Endothelial cell (in vitro differentiated cells): ENCODE results near the gene MPND. TPM values are rescaled to one million over a fixed set of nuclear protein-coding genes. Genes with fewer than 3 reads are reported as not detected.
A peak's percentile ranks its signal among the peaks of the same experiment; 100 is the strongest.

Experiments
- DNase-seq: peaks from one replicate; pipeline ENCODE4 v3.0.0; 2021; ENCODE audit warnings: low spot score
- H3K27ac Mint-ChIP-seq: one replicate; pipeline ENCODE4 v1.8.0; 2021; ENCODE audit warnings: mixed read lengths, inconsistent platforms; ENCODE audit not compliant: unreplicated experiment
- H3K27me3 Mint-ChIP-seq: one replicate; pipeline ENCODE4 v1.8.0; 2021; ENCODE audit warnings: mild to moderate bottlenecking, moderate library complexity, mixed read lengths, inconsistent platforms; ENCODE audit not compliant: unreplicated experiment
- H3K36me3 Mint-ChIP-seq: one replicate; pipeline ENCODE4 v1.8.0; 2021; ENCODE audit warnings: mild to moderate bottlenecking, low read depth, mixed read lengths, inconsistent platforms; ENCODE audit not compliant: unreplicated experiment
- H3K4me1 Mint-ChIP-seq: one replicate; pipeline ENCODE4 v1.8.0; 2021; ENCODE audit warnings: mild to moderate bottlenecking, mixed read lengths, inconsistent platforms; ENCODE audit not compliant: unreplicated experiment
- H3K4me3 Mint-ChIP-seq: one replicate; pipeline ENCODE4 v1.8.0; 2021; ENCODE audit warnings: mild to moderate bottlenecking, mixed read lengths, inconsistent platforms; ENCODE audit not compliant: unreplicated experiment
- H3K9me3 Mint-ChIP-seq: one replicate; pipeline ENCODE4 v1.8.0; 2021; ENCODE audit warnings: mixed read lengths, inconsistent platforms; ENCODE audit not compliant: unreplicated experiment
- CTCF ChIP-seq: fragments of 200-600 bp; sonication (generic); IDR thresholded peaks from one replicate; pipeline ENCODE4 v1.5.0; 2021; ENCODE audit warnings: antibody characterized with exemption; ENCODE audit not compliant: unreplicated experiment
- total RNA-seq: library from RNA; stranded (reverse); fragmentation: NEBNext Ultra II Directional; extraction: Animal tissue kit (Norgen Biotek cat#: 25700); gene quantifications from one replicate; pipeline ENCODE4 v1.2.1, GENCODE V29; 2021; ENCODE audit not compliant: unreplicated experiment

MPND gene
- total RNA-seq, 1 donor from 2014 or later = 18.3 TPM

- Mint-ChIP-seq H3K9me3 (no peaks in the 10 kb centered on the region), H3K27ac (no peak overlapping the region)
Measured at GRCh38 chr19:4386041-4386782, 42.9 kb downstream of the MPND start.

GRCh38 chr19:4388337-4389063, 45.1 kb downstream of the MPND start:
- DNase-seq = no peak
- TF ChIP-seq CTCF = no peak
- Mint-ChIP-seq H3K27me3 (peaks cover 18% of the 10 kb centered on the region), H3K36me3 (peaks cover 3% of the 10 kb centered on the region), H3K4me3 (no peak overlapping the region), H3K9me3 (no peaks in the 10 kb centered on the region), H3K27ac (peak overlapping the region; percentile 44), H3K4me1 (peaks cover 46% of the 10 kb centered on the region)

More at GRCh38 chr19:4386041-4386782, 42.9 kb downstream of the MPND start:
- Mint-ChIP-seq H3K4me1 (peaks cover 35% of the 10 kb centered on the region), H3K36me3 (peaks cover 6% of the 10 kb centered on the region), H3K4me3 (no peak overlapping the region), H3K27me3 (peaks cover 20% of the 10 kb centered on the region)
- peak; percentile 41 for TF ChIP-seq CTCF
- no peak for DNase-seq

GRCh38 chr19:4389064-4389375, 45.7 kb downstream of the MPND start:
- H3K4me1 Mint-ChIP-seq = peaks cover 49% of the 10 kb centered on the region
- peak overlapping the region; percentile 85 for H3K27ac Mint-ChIP-seq
- DNase-seq = no peak
- no peak for TF ChIP-seq CTCF
- peaks cover 3% of the 10 kb centered on the region for H3K36me3 Mint-ChIP-seq
- peaks cover 15% of the 10 kb centered on the region for H3K27me3 Mint-ChIP-seq
- no peaks in the 10 kb centered on the region for H3K9me3 Mint-ChIP-seq
- peak overlapping the region; percentile 32 for H3K4me3 Mint-ChIP-seq

GRCh38 chr19:4389511-4390016, 46.2 kb downstream of the MPND start:
- Mint-ChIP-seq H3K9me3 (no peaks in the 10 kb centered on the region), H3K4me1 (peaks cover 54% of the 10 kb centered on the region), H3K27ac (peak overlapping the region; percentile 99), H3K36me3 (peaks cover 7% of the 10 kb centered on the region), H3K4me3 (no peak overlapping the region), H3K27me3 (peaks cover 15% of the 10 kb centered on the region)
- no peak for TF ChIP-seq CTCF
- no peak for DNase-seq
